OCI-LY1 (cell line): ENCODE results near the gene PICALM.

Source experiments
- H2AFZ ChIP-seq: fragments of 200-600 bp; sonication (generic), shearing (Covaris generic); 2 replicates; pipeline ENCODE4 v1.6.0; 2014; ENCODE audit warnings: antibody characterized with exemption, mild to moderate bottlenecking, low read length
- H3F3A ChIP-seq: fragments of 200-600 bp; sonication (generic), shearing (Covaris generic); 2 replicates; pipeline ENCODE4 v1.6.0; 2014; ENCODE audit warnings: mild to moderate bottlenecking, antibody characterized with exemption, low read length, moderate library complexity; ENCODE audit not compliant: insufficient read depth
- H3K27ac ChIP-seq: fragments of 200-600 bp; sonication (generic); 2 replicates; pipeline ENCODE4 v1.5.1; 2014; ENCODE audit warnings: low read length, mixed run types, mild to moderate bottlenecking, low read depth; ENCODE audit not compliant: poor library complexity, severe bottlenecking
- H3K27me3 ChIP-seq: fragments of 200-600 bp; sonication (generic); 2 replicates; pipeline ENCODE4 v1.6.0; 2014; ENCODE audit warnings: antibody characterized with exemption, mild to moderate bottlenecking, low read length, moderate library complexity; ENCODE audit not compliant: insufficient read depth
- H3K36me3 ChIP-seq: fragments of 200-600 bp; sonication (generic); 2 replicates; pipeline ENCODE4 v1.6.1; 2014; ENCODE audit warnings: mild to moderate bottlenecking, antibody characterized with exemption, low read length, moderate library complexity, mixed read lengths; ENCODE audit not compliant: insufficient read depth
- H3K4me1 ChIP-seq: fragments of 200-600 bp; sonication (generic); 2 replicates; pipeline ENCODE4 v1.5.1; 2014; ENCODE audit warnings: mild to moderate bottlenecking, low read length, moderate library complexity; ENCODE audit not compliant: insufficient read depth, severe bottlenecking
- H3K4me2 ChIP-seq: fragments of 200-600 bp; sonication (generic), shearing (Covaris generic); 2 replicates; pipeline ENCODE4 v1.6.1; 2014; ENCODE audit warnings: low read length
- H3K4me3 ChIP-seq: fragments of 200-600 bp; sonication (generic); 2 replicates; pipeline ENCODE4 v1.5.1; 2014; ENCODE audit warnings: low read length, low read depth, mild to moderate bottlenecking, mixed read lengths; ENCODE audit not compliant: poor library complexity, severe bottlenecking
- H3K79me2 ChIP-seq: fragments of 200-600 bp; shearing (Covaris generic); 2 replicates; pipeline ENCODE4 v1.6.1; 2016; ENCODE audit warnings: mixed run types, low read length, mixed read lengths; ENCODE audit not compliant: insufficient read depth
- H3K9ac ChIP-seq: fragments of 200-600 bp; sonication (generic), shearing (Covaris generic); 2 replicates; pipeline ENCODE4 v1.6.1; 2014; ENCODE audit warnings: mild to moderate bottlenecking, low read length, mixed read lengths
- H3K9me2 ChIP-seq: fragments of 200-600 bp; sonication (generic), shearing (Covaris generic); 2 replicates; pipeline ENCODE4 v1.6.1; 2014; ENCODE audit warnings: low read depth, mild to moderate bottlenecking, low read length, mixed read lengths
- H3K9me3 ChIP-seq: fragments of 200-600 bp; shearing (Covaris generic); 2 replicates; pipeline ENCODE4 v1.6.1; 2014; ENCODE audit warnings: low read length, mixed read lengths
- H4K20me1 ChIP-seq: fragments of 200-600 bp; sonication (generic), shearing (Covaris generic); 2 replicates; pipeline ENCODE4 v1.6.0; 2016; ENCODE audit warnings: mild to moderate bottlenecking, low read length; ENCODE audit not compliant: insufficient read depth
- EZH2 ChIP-seq: fragments of 200-600 bp; sonication (generic), shearing (Covaris generic); IDR thresholded peaks from 2 replicates; pipeline ENCODE4 v1.8.0; 2017; ENCODE audit warnings: borderline replicate concordance, mixed run types, mild to moderate bottlenecking, antibody characterized with exemption, low read length, moderate library complexity, mixed read lengths
- TF ChIP-seq, protein P1 (sequence below): fragments of 200-600 bp; sonication (generic), shearing (Covaris generic); IDR thresholded peaks from 2 replicates; pipeline ENCODE4 v1.5.1; 2017; ENCODE audit warnings: mild to moderate bottlenecking, antibody characterized with exemption, low read length, moderate library complexity, mixed read lengths

The PICALM gene

GRCh38 chr11:86117001-86117711, 48.3 kb upstream of the PICALM start:
- H3K36me3 ChIP-seq, result no peaks in the 10 kb centered on the region; the same call in 1 of the 2 replicates

DNA sequence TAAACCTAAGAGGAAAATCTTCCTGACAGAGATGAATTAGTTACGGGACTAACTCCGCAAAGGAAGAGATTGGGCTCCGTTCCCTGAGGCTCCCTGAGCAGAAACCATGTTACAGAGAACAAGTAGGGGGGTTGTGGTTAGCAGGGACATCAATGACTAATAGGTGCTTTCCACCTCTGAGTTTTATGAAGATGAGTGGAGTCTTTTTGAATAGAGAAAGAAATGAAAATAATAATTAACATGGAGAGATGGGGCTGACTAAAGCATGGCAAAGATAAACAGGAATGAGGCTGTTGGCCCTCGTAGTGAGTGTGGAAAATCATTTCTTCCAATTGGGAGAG, 47.5 kb upstream of the PICALM start:
- H3K9me3 ChIP-seq, result no peaks in the 10 kb centered on the region
- no peaks in the 10 kb centered on the region for H3F3A ChIP-seq
- H3K4me1 ChIP-seq, result no peaks in the 10 kb centered on the region
- H4K20me1 ChIP-seq, result no peaks in the 10 kb centered on the region
- H3K79me2 ChIP-seq, result no peaks in the 10 kb centered on the region
- H3K9me2 ChIP-seq, result no peaks in the 10 kb centered on the region; the same call in 1 of the 2 replicates
- no peak overlapping the region for H3K4me2 ChIP-seq
- H3K27me3 ChIP-seq, result no peaks in the 10 kb centered on the region
- no peak overlapping the region for H3K9ac ChIP-seq
- no peak overlapping the region for H3K4me3 ChIP-seq
- no peak overlapping the region for H3K27ac ChIP-seq
- no peak for TF ChIP-seq EZH2
- TF ChIP-seq, protein P1, sequence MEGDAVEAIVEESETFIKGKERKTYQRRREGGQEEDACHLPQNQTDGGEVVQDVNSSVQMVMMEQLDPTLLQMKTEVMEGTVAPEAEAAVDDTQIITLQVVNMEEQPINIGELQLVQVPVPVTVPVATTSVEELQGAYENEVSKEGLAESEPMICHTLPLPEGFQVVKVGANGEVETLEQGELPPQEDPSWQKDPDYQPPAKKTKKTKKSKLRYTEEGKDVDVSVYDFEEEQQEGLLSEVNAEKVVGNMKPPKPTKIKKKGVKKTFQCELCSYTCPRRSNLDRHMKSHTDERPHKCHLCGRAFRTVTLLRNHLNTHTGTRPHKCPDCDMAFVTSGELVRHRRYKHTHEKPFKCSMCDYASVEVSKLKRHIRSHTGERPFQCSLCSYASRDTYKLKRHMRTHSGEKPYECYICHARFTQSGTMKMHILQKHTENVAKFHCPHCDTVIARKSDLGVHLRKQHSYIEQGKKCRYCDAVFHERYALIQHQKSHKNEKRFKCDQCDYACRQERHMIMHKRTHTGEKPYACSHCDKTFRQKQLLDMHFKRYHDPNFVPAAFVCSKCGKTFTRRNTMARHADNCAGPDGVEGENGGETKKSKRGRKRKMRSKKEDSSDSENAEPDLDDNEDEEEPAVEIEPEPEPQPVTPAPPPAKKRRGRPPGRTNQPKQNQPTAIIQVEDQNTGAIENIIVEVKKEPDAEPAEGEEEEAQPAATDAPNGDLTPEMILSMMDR, result no peak
- H3K36me3 ChIP-seq, result no peaks in the 10 kb centered on the region
- no peak overlapping the region for H2AFZ ChIP-seq

More at GRCh38 chr11:86117001-86117711, 48.3 kb upstream of the PICALM start:
- Histone ChIP-seq H3K9ac (no peak overlapping the region), H3K9me2 (no peaks in the 10 kb centered on the region; the same call in 1 of the 2 replicates), H3K4me1 (no peaks in the 10 kb centered on the region), H4K20me1 (no peaks in the 10 kb centered on the region), H3K9me3 (no peaks in the 10 kb centered on the region), H2AFZ (no peak overlapping the region), H3K4me3 (no peak overlapping the region), H3K4me2 (no peak overlapping the region), H3K27me3 (no peaks in the 10 kb centered on the region), H3K79me2 (no peaks in the 10 kb centered on the region), H3K27ac (no peak overlapping the region), H3F3A (no peaks in the 10 kb centered on the region)
- TF ChIP-seq, protein P1, result no peak
- TF ChIP-seq EZH2, result no peak

GRCh38 chr11:86115542-86116385, 46.9 kb upstream of the PICALM start:
- Histone ChIP-seq H3K9me2 (no peaks in the 10 kb centered on the region; the same call in 1 of the 2 replicates), H3K9me3 (no peaks in the 10 kb centered on the region), H3K9ac (no peak overlapping the region), H3K36me3 (no peaks in the 10 kb centered on the region), H3K4me1 (no peaks in the 10 kb centered on the region), H3K79me2 (no peaks in the 10 kb centered on the region), H3K27ac (no peak overlapping the region), H3F3A (no peaks in the 10 kb centered on the region), H4K20me1 (no peaks in the 10 kb centered on the region), H3K4me2 (no peak overlapping the region), H2AFZ (no peak overlapping the region), H3K4me3 (no peak overlapping the region), H3K27me3 (no peaks in the 10 kb centered on the region)
- TF ChIP-seq EZH2, result no peak
- TF ChIP-seq, protein P1, result no peak
